Urinary bladder (tissue), 4 donors: ENCODE results near the gene DHFR2. TPM values are rescaled to one million over a fixed set of nuclear protein-coding genes. Genes with fewer than 3 reads are reported as not detected.
A peak's percentile ranks its signal among the peaks of the same experiment; 100 is the strongest.
"Not testable (repeated sequence)": the region's sequence is repeated elsewhere in the genome, so short reads cannot be mapped to it uniquely, and the experiment has no call there.

Experiments
- DNase-seq: peaks from one replicate; pipeline ENCODE4 v3.0.0-alpha.2; 2015; ENCODE audit errors: extremely low spot score
- H3K27ac ChIP-seq: one replicate; pipeline ENCODE4 v1.5.1; 2013; ENCODE audit warnings: low read depth, mild to moderate bottlenecking, moderate library complexity
- H3K36me3 ChIP-seq: one replicate; pipeline ENCODE4 v1.6.1; 2013; ENCODE audit warnings: mild to moderate bottlenecking, moderate library complexity; ENCODE audit not compliant: insufficient read depth
- H3K4me1 ChIP-seq: one replicate; pipeline ENCODE4 v1.6.1; 2013; ENCODE audit warnings: mild to moderate bottlenecking, moderate library complexity; ENCODE audit not compliant: insufficient read depth
- H3K4me3 ChIP-seq: one replicate; pipeline ENCODE4 v1.5.1; 2013; ENCODE audit warnings: low read depth, low read length
- WGBS: extraction: QIAGEN DNeasy Blood & Tissue Kit; methylation state at CpG from one replicate; pipeline ENCODE4 v1.1.7; 2013; 5-methylcytosine and 5-hydroxymethylcytosine counted together
- polyA plus RNA-seq: library from polyadenylated mRNA; stranded (reverse); fragments of 200-250 nt; gene quantifications from one replicate; pipeline ENCODE4 v1.2.3, GENCODE V29; 2013
- total RNA-seq: library from RNA; depleted of rRNA; stranded (reverse); fragments of >200 nt; gene quantifications from one replicate; pipeline ENCODE4 v1.2.3, GENCODE V29; 2014
- donor health status: healthy with polysubstance abuse.
- donor health status: healthy.

DHFR2 gene
- total and polyA plus RNA-seq, 2 donors, result 8.0 to 9.5 TPM

DNA sequence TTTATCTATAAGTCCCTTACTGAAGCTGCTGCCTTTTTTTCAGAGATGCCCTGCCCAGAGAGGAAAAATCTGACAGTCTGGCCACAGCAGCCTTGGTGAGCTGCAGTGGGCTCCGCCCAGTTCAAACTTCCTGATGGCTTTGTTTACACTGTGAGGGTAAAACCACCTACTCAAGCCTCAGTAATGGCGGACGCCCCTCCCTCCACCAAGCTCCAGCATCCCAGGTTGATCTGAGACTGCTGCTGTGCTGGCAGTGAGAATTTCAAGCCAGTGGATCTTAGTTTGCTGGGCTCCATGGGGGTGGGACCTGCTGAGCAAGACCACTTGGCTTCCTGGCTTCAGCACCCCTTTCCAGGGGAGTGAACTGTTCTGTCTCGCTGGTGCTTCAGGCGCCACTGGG lies 17.8 kb upstream of the DHFR2 start:
- not testable (repeated sequence) for H3K36me3 ChIP-seq, H3K4me3 ChIP-seq, H3K27ac ChIP-seq, H3K4me1 ChIP-seq, DNase-seq
- WGBS, result 89% methylated on average over 5 of the region's 5 CpGs

DNA sequence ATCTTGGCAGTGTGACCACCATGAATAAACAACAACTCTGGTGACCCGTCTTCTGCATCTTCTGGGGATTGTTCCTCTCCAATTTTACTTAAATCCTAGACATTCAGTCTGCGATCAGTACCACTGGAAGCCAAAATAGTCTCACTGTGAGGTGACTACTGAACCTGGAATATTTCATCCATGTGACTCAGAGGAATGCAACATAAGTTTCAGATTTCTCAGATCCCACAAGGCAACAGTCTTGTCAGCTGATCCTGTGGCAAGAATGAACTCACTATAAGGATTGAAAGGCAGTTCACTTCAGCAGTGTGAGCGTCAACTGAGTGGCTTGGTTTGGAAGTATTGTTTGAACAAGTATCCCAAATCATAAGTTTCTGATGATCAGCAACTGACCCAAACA lies 13.3 kb upstream of the DHFR2 start:
- H3K4me3 ChIP-seq, result no peak overlapping the region

DNA sequence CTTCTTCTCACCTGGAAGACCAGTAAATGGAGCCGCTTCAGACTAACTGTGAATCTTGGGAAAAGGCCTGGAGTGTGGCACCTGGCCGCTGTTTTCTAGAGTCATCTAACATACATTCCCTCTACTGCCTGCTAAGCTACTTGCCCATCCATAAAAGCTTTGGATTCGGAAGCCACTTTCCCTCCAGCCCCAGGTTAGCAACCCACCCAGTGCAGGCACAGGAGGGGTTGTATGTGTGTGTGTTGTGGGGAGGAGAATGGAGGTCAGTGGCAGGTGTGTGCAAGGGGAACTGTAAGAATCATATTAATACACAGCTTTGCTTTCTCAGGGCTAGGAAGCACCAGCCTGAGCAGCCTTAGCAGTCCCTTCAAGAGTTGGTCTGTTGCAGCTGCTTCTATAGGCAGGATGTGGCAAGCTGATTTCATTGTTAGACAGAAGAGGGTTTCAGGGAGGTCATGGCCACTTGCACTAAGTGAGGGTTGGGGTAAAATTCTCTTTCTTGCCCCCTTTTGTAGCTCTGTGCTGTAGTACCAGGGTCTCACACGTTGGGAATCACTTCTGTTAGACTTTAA lies 9.1 kb upstream of the DHFR2 start:
- Histone ChIP-seq H3K27ac (no peak overlapping the region), H3K4me1 (no peaks in the 10 kb centered on the region), H3K4me3 (no peak overlapping the region), H3K36me3 (no peaks in the 10 kb centered on the region)
- no peak for DNase-seq
- 93% methylated on average over 4 of the region's 4 CpGs for WGBS

More for the DNA sequence above, 13.3 kb upstream of the DHFR2 start:
- H3K36me3 ChIP-seq, result no peaks in the 10 kb centered on the region
- H3K27ac ChIP-seq, result no peak overlapping the region
- DNase-seq, result no peak
- H3K4me1 ChIP-seq, result no peaks in the 10 kb centered on the region
- WGBS, result 91% methylated on average over 3 of the region's 3 CpGs

DNA sequence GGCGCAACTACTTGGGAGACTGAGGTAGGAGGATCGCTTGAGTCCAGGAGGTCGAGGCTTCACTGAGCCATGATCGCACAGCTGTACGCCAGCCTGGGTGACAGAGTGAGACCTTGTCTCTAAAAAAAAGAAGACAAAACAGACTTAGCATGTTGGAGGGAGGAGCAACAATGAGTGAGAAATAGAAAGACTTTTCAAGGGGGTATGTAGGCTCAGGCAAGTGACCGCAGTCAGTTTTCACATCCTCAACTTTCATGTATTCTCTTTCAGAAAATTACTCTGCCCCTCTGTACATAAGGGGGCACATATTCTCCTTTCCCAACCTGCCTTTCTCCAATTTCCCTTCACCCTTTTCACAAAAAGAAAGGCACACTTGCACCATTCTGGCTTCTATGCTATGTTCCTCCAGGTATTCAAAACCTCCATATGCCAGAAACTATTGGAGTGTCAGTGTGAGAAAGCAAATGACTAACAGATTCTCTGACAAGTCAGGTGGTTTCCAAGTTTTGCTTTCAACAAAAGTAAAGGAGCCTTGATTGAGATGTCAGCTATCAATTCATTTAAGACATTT lies 7.7 kb upstream of the DHFR2 start:
- H3K4me3 ChIP-seq, result no peak overlapping the region
- no peak overlapping the region for H3K27ac ChIP-seq
- no peaks in the 10 kb centered on the region for H3K4me1 ChIP-seq
- 98% methylated on average over 6 of the region's 6 CpGs for WGBS
- no peaks in the 10 kb centered on the region for H3K36me3 ChIP-seq
- DNase-seq, result no peak

DNA sequence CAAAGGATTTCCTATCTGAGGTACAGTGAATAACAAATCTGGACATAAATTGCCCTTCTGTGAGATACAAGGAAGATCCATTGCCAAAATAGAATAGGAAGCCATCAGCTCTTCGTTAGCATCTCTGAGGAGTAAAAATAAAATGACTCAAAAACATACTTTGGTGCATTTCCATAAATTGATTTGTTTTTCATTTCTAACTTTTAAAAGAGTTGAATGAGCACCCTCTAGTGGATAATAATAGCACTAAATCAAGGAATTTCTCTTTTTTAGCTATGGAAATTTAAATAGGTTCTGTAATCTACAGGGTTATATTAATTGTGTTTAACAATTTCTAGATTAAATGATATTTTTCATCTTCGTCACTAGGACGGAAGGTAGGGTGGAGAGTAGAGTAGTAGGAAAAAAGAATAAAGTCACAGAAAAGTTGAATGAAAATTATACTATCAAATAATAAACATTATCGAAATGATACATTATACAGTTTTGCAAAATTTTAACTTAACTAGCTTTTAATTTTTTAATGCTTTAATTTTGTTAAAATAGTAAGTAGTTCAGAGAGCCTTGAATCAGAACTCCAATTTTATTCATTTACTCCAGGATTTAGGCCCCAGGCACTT lies 6.6 kb upstream of the DHFR2 start:
- Histone ChIP-seq H3K27ac (no peak overlapping the region), H3K36me3 (no peaks in the 10 kb centered on the region), H3K4me3 (no peak overlapping the region), H3K4me1 (no peaks in the 10 kb centered on the region)
- 36% methylated on average over 4 of the region's 4 CpGs for WGBS
- DNase-seq, result no peak

DNA sequence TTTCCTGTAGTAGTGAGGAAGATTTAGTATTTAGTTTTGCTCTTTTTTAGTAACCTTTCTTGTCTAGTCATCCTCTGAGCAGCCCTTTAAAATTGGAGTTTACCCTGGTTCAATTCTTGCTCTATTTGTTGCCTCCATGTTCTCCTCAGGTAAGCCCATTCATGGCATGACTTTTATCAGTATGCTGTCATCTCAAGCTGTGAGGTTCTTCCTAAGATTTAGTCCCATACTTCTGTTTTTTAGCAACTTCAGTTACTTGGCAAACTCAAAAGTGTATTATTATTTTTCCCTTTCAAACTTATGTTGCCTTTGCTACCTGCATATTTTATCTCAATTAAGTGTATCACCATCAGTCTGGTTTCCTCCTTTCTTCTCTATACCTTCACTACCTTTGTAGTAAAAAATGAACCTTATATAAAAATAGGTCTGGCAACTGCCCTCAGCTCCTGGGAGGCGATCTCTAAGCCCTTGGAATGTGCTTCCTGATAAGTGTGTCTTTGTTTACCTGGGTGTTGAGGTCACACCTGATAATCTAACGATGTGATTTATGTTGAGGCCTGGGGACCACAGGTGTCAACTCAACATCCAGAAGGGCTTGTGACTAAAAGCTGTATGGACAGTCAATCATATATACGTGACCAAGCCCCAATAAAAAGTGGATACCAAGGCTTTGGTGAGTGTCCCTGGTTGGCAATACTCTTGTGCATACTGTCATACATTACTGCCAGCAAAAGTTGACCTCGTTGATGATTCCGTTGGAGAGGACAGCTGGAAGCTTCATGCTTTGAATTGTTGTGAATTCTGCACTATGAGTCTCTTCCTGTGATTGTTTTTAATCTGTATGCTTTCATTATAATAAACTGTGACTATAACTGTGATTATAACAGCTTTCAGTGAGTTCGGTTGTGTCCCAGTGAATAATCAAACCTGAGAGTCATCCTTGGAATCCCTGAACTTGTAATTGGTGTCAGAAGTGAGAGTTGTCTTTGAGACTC lies 4.1 kb upstream of the DHFR2 start:
- 83% methylated on average over 6 of the region's 6 CpGs for WGBS
- DNase-seq, result no peak
- no peaks in the 10 kb centered on the region for H3K36me3 ChIP-seq
- H3K4me1 ChIP-seq, result no peaks in the 10 kb centered on the region
- no peak overlapping the region for H3K27ac ChIP-seq
- H3K4me3 ChIP-seq, result no peak overlapping the region

DNA sequence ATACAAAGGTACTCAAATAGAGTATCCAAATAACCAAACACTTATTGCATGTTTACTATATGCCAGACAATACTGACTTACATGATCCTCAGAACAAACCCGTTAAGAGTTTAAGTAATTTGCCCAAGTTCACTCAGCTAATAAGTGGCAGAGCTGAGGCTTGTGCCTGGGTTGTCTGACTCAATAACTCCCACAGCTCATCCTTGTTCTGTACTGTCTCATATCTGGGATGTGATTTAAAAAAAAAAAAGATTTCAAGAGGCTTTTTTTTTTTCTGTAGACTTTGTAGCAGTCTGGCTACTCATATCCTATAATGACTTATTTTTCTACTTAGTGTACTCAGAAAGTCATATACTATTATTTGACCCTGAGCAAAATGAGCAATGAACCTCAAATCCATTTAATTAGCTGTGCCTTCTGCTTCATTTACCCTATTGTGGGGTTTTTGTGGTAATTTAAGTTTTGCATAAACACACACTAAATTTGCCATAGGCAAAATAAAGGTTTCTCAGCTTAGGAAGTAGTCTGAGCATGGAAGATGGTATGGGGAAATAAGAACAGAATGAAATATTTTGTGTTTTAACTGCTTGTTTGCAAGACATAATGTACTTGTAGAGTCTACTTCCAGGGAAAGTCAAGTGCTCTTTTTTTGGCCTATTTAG lies 3.2 kb upstream of the DHFR2 start:
- 93% methylated on average over 1 of the region's 1 CpG for WGBS
- no peak overlapping the region for H3K27ac ChIP-seq
- H3K4me1 ChIP-seq, result no peaks in the 10 kb centered on the region
- H3K36me3 ChIP-seq, result no peaks in the 10 kb centered on the region
- no peak for DNase-seq
- no peak overlapping the region for H3K4me3 ChIP-seq

DNA sequence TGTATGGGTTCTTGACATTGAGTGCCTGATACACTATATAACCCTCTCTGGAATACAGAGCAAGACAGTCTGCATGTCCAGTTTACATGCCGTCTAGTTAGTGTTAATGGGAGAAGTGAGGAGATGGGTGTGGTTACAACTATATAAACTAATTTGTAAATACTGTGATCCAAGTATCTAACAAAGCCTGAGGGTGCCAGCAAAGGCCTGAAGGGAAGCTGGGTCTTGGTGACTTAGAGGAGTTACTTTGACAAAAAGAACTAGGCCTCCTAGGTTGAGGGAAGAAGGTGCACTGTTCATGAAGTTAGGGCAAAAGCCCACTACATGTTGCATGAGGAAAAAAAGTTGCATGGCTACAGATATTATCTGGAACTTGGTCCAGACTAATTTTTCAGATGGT lies 2.4 kb upstream of the DHFR2 start:
- WGBS, result 57% methylated on average over 1 of the region's 1 CpG
- Histone ChIP-seq H3K36me3 (no peaks in the 10 kb centered on the region), H3K4me3 (no peak overlapping the region), H3K4me1 (no peaks in the 10 kb centered on the region), H3K27ac (no peak overlapping the region)
- DNase-seq, result no peak

DNA sequence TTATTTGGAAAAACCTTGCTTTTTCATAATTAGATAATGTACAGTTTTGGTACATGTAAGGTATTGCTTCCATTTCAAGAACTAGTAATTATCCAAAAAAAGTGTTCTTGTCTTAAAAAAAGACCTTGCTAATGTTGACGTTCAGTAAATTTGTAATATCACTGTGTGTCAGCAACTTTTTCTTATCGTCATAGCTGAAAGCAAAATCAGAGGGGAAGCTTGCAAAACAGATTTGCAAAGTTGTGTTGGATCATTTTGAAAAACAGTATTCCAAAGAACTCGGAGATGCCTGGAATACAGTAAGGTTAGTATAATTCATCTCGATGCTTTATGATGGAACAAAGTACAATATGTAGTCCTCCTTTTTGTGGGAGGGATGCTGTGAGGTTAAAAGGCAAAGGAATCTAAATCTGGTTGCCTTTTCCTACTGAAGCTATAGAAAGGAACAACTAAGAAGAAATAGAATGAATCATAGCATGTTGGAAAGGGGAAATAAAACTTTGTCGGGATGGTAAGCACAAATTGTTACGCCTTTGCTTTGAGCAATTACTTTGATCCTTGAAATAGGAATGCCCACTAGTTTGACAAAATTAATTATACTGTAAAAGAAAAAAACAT lies 1.6 kb upstream of the DHFR2 start:
- no peaks in the 10 kb centered on the region for H3K36me3 ChIP-seq
- no peak overlapping the region for H3K27ac ChIP-seq
- 83% methylated on average over 6 of the region's 6 CpGs for WGBS
- no peaks in the 10 kb centered on the region for H3K4me1 ChIP-seq
- no peak for DNase-seq
- H3K4me3 ChIP-seq, result no peak overlapping the region

DNA sequence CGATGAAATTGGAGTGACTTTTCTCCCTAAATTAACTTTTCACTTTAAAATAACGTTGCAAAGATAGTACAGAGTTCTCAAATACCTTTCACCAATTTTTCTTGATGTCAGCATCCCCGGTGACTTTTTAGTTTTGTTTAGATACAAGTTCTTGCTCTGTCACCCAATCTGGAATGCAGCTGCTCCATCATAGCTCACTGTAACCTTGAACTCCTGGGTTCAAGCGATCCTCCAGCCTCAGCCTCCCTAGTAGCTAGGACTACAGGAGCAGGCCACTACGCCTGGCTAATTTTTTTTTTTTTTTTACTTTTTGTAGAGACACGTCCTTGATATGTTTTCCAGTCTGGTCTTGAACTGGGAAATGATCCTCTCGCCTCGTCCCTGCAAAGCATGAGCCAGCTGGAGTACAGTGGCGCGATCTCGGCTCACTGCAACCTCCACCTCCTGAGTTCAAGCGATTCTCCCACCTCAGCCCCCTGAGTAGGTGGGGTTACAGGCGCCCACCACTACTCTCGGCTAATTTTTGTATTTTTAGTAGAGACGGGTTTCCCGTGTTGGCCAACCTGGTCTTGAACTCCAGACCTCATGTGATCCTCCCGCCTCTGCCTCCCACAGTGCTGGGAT lies 892 bp upstream of the DHFR2 start:
- Histone ChIP-seq H3K4me3 (peak overlapping the region; percentile 58), H3K27ac (peak overlapping the region; percentile 84), H3K4me1 (no peaks in the 10 kb centered on the region), H3K36me3 (no peaks in the 10 kb centered on the region)
- no peak for DNase-seq
- WGBS, result 47% methylated on average over 17 of the region's 17 CpGs

DNA sequence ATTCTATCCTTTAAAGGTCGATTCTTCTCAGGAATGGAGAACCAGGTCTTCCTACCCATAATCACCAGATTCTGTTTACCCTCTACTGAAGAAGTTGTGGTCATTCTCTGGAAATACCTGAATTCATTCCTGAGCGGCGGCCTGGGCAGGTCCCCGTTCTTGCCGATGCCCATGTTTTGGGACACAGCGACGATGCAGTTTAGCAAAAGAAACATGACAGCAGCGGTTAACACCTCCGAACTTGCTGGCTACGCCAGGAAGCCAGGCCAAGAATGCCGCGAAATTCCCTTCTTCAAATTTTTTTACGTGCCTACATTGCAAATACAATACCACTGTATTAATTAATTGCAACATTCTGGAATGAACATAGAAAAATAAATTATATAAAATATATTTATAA lies 1.4 kb downstream of the DHFR2 start:
- no peak overlapping the region for H3K27ac ChIP-seq
- 97% methylated on average over 13 of the region's 13 CpGs for WGBS
- no peaks in the 10 kb centered on the region for H3K36me3 ChIP-seq
- H3K4me1 ChIP-seq, result no peaks in the 10 kb centered on the region
- no peak for DNase-seq
- no peak overlapping the region for H3K4me3 ChIP-seq

DNA sequence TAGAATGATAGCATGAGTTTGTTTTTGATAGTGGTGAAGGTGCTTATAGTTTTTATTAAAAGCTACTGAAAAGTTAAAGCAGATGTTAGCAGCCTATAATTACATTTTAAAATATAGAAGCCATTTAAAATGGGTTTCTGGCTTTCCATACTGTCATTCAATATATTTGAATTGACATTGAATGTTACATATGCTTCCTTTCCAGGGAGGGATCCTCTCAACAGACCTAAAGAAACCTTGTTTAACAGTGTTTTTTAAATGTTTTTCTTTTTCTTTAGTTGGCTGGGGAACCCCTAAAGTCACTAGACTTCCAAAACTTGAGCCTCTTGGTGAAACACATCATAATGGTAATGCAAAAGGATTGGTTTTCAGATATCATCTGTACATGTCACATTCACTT lies 12.2 kb downstream of the DHFR2 start:
- no peaks in the 10 kb centered on the region for H3K4me1 ChIP-seq
- H3K27ac ChIP-seq, result no peak overlapping the region
- DNase-seq, result no peak
- H3K4me3 ChIP-seq, result no peak overlapping the region
- H3K36me3 ChIP-seq, result no peaks in the 10 kb centered on the region

DNA sequence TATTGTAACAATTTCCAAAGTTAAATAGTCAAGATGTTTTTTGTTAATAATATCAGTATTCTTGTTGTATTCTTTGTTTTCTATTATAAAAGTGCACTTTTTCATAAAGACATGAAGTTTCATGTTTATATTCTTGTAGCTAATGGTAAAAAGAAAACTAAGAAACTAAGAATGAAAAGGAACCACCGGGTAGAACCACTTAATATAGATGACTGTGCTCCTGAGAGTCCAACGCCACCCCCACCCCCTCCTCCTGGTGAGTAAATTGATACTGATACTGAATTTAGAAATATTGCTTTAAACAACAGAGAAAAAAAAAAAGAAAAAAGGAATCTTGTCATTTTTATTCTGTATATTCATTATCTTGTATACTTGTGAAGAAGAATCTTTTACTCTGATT lies 13.4 kb downstream of the DHFR2 start:
- no peak overlapping the region for H3K27ac ChIP-seq
- DNase-seq, result no peak
- WGBS, result 96% methylated on average over 2 of the region's 2 CpGs
- no peaks in the 10 kb centered on the region for H3K4me1 ChIP-seq
- no peaks in the 10 kb centered on the region for H3K36me3 ChIP-seq
- H3K4me3 ChIP-seq, result no peak overlapping the region
